Central memory CD8-positive, alpha-beta T cell (primary cell): ENCODE results near the gene ULK4.

Experiments
- ATAC-seq: fragments of 150-1000 bp; cut with Tn5 transposase; replicated peaks from 2 replicates; pipeline ENCODE4 v1.10.0; 2022; ENCODE audit warnings: mild to moderate bottlenecking, moderate FRiP score, moderate number of reproducible peaks; ENCODE audit not compliant: poor library complexity, severe bottlenecking; ENCODE audit errors: extremely low read depth
- DNase-seq, 2 donors: peaks; one replicate each; pipeline ENCODE4 v3.0.0; 2021; ENCODE audit warnings: low spot score in 2 of 2
- H3K27ac Mint-ChIP-seq: one replicate; pipeline ENCODE4 v1.8.0; 2022; ENCODE audit warnings: low read depth, mild to moderate bottlenecking, moderate library complexity, mixed read lengths
- H3K27me3 Mint-ChIP-seq: one replicate; pipeline ENCODE4 v1.8.0; 2022; ENCODE audit warnings: mixed read lengths
- H3K36me3 Mint-ChIP-seq: one replicate; pipeline ENCODE4 v1.8.0; 2022; ENCODE audit warnings: mild to moderate bottlenecking, moderate library complexity, mixed read lengths; ENCODE audit not compliant: insufficient read depth
- H3K4me1 Mint-ChIP-seq: one replicate; pipeline ENCODE4 v1.8.0; 2022; ENCODE audit warnings: mixed read lengths
- H3K4me3 Mint-ChIP-seq: one replicate; pipeline ENCODE4 v1.8.0; 2022; ENCODE audit warnings: mild to moderate bottlenecking, moderate library complexity, mixed read lengths
- H3K9me3 Mint-ChIP-seq: one replicate; pipeline ENCODE4 v1.8.0; 2022; ENCODE audit warnings: mixed read lengths

The ULK4 gene

DNA sequence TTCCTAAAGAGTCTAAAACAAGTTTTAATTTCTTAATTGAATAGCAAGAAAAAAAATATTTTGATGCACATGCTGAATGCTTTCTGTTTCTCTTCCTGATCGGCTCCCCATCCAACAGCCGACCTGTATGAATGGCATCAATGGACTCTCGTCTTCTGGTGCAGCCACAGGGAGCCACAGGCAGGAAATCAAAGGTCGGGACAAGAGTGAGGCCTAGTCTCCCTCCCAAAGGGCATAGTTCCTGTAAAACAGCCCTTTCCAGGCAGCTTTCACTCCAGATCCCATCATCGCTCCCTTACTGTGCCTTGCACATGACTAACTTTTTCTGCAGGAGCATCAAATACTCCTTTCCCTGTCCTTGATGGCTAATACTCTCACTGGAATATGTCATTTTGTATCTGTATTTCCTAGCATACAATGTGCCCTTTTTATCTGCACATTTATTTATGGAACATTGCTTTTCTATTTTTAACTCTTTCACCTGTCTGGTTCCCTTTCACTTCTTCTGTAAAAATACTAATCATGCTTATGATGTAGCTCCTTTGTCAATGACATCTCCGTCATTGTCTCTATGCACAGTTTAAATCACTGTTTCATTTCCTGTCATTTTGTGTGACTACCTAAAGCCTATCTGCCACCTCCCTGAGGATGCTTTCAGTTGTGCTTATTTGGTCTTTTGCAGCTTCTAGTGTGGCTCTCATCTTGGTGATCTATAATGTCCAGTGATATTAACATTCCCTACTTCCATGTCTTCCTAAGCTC lies 436.4 kb downstream of the ULK4 start:
- Mint-ChIP-seq H3K4me1 (no peaks in the 10 kb centered on the region), H3K27me3 (no peaks in the 10 kb centered on the region), H3K4me3 (no peak overlapping the region), H3K9me3 (no peaks in the 10 kb centered on the region), H3K27ac (no peak overlapping the region), H3K36me3 (no peaks in the 10 kb centered on the region)
- DNase-seq = no peak
- ATAC-seq = no peak

GRCh38 chr3:41523897-41524296 lies 438.0 kb downstream of the ULK4 start:
- ATAC-seq = no peak
- Mint-ChIP-seq H3K27me3 (no peaks in the 10 kb centered on the region), H3K36me3 (no peaks in the 10 kb centered on the region), H3K4me1 (no peaks in the 10 kb centered on the region), H3K4me3 (no peak overlapping the region), H3K9me3 (no peaks in the 10 kb centered on the region), H3K27ac (no peak overlapping the region)
- no peak for DNase-seq

DNA sequence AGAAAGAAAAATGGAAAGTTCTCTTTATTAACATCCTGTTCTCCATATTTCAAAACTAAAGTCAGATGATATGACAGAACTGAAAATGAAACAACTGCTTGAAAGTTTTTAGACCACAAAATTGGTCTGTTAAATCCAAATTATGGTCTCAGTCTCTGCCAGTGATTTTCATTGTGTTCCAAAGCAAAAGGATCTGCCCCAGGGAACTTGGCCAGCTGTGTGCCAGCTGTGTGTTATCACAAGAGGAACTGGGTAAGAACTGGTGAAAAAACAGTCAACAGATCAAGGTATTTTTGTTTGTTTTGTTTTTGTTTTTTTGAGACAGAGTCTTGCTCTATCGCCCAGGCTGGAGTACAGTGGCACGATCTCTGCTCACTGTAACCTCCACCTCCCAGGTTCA lies 439.3 kb downstream of the ULK4 start:
- DNase-seq (no peak), ATAC-seq (no peak)
- no peak overlapping the region for H3K27ac Mint-ChIP-seq
- H3K27me3 Mint-ChIP-seq = no peaks in the 10 kb centered on the region
- no peaks in the 10 kb centered on the region for H3K4me1 Mint-ChIP-seq
- no peaks in the 10 kb centered on the region for H3K36me3 Mint-ChIP-seq
- no peaks in the 10 kb centered on the region for H3K9me3 Mint-ChIP-seq
- no peak overlapping the region for H3K4me3 Mint-ChIP-seq

GRCh38 chr3:41521010-41521655 lies 440.8 kb downstream of the ULK4 start:
- no peak overlapping the region for H3K4me3 Mint-ChIP-seq
- ATAC-seq = no peak
- H3K27ac Mint-ChIP-seq = no peak overlapping the region
- no peak for DNase-seq
- peaks cover 5% of the 10 kb centered on the region for H3K9me3 Mint-ChIP-seq
- H3K36me3 Mint-ChIP-seq = no peaks in the 10 kb centered on the region
- H3K4me1 Mint-ChIP-seq = no peaks in the 10 kb centered on the region
- H3K27me3 Mint-ChIP-seq = no peaks in the 10 kb centered on the region

GRCh38 chr3:41519746-41520145 lies 442.2 kb downstream of the ULK4 start:
- DNase-seq (no peak), ATAC-seq (no peak)
- no peak overlapping the region for H3K4me3 Mint-ChIP-seq
- H3K4me1 Mint-ChIP-seq = no peaks in the 10 kb centered on the region
- peaks cover 5% of the 10 kb centered on the region for H3K9me3 Mint-ChIP-seq
- H3K36me3 Mint-ChIP-seq = no peaks in the 10 kb centered on the region
- no peaks in the 10 kb centered on the region for H3K27me3 Mint-ChIP-seq
- H3K27ac Mint-ChIP-seq = no peak overlapping the region

DNA sequence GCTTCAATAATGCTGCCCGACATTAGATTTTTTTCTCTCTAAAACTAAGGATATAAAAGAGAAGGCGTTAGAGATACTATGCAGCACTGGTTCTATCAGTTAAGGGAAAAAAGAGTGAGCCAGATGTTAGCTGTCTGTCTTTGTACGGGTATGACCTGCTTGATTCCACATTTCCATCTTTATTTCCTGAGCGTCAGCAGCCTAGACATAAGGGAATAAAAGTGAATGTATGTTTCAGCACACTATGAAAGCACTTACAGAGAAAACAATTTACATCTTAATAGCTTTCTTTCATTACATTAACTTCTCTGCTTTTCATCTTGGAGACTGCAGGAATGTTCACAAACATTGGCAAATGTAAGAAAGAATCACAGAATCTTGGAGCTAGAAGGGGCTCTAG lies 443.3 kb downstream of the ULK4 start:
- Mint-ChIP-seq H3K27me3 (no peaks in the 10 kb centered on the region), H3K4me3 (no peak overlapping the region), H3K27ac (no peak overlapping the region), H3K9me3 (peaks cover 5% of the 10 kb centered on the region), H3K4me1 (no peaks in the 10 kb centered on the region), H3K36me3 (no peaks in the 10 kb centered on the region)
- DNase-seq (no peak), ATAC-seq (no peak)

DNA sequence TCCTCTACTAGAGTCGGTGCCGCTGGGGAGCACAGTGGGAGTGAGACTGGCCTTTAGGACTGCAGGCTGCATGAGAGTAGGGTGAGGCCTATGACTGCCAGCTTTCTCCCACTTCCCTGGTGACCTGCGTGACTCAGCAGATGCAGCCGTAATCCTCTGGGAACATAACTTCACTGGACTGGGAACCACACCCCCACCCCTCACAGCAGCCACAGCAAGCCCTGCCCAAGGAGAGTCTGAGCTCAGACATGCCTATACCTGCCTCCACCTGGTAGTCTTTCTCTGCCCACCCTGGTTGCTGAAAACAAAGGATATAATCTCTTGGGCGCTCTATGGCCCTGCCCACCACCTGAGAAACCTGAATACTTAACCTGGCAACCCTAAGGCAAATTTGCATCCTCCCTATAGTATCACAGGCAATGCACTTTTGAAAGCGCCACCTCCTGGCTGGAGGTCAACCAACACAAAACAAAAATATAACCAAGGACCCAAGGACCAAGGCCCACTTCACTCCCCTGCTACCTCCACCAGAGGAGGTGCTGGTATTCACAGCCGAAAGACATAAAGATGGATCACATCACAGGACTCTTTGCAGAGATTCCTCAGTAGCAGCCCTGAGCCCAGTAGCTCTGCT lies 453.7 kb downstream of the ULK4 start:
- DNase-seq (no peak), ATAC-seq (no peak)
- H3K27ac Mint-ChIP-seq = no peak overlapping the region
- H3K4me1 Mint-ChIP-seq = no peaks in the 10 kb centered on the region
- no peaks in the 10 kb centered on the region for H3K36me3 Mint-ChIP-seq
- no peak overlapping the region for H3K4me3 Mint-ChIP-seq
- peaks cover 32% of the 10 kb centered on the region for H3K9me3 Mint-ChIP-seq
- no peaks in the 10 kb centered on the region for H3K27me3 Mint-ChIP-seq

GRCh38 chr3:41507336-41508062 lies 454.4 kb downstream of the ULK4 start:
- Mint-ChIP-seq H3K36me3 (no peaks in the 10 kb centered on the region), H3K27me3 (no peaks in the 10 kb centered on the region), H3K4me1 (no peaks in the 10 kb centered on the region), H3K4me3 (no peak overlapping the region), H3K27ac (no peak overlapping the region), H3K9me3 (peaks cover 26% of the 10 kb centered on the region)
- ATAC-seq (no peak), DNase-seq (no peak)

GRCh38 chr3:41503998-41504623 lies 457.8 kb downstream of the ULK4 start:
- Mint-ChIP-seq H3K4me1 (no peaks in the 10 kb centered on the region), H3K27ac (no peak overlapping the region), H3K27me3 (no peaks in the 10 kb centered on the region), H3K36me3 (no peaks in the 10 kb centered on the region), H3K9me3 (peaks cover 10% of the 10 kb centered on the region), H3K4me3 (no peak overlapping the region)
- DNase-seq (no peak), ATAC-seq (no peak)

DNA sequence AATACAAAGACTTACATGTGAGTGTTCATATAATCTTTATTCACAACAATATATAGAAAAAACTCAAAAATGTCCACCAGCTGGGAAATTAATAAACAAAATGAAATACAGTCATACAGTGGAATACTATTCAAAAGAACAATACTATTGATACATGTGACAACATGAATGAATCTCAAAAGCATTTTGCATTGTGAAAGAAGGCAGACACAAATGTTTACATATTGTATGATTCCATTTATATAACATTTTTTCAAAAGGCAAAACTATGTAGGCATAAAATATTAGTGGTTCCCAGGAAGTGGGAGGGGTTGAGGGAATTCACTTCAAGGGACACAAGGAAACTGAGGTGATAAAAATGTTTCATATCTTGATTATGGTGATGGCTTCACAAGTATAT lies 459.4 kb downstream of the ULK4 start:
- Mint-ChIP-seq H3K4me1 (no peaks in the 10 kb centered on the region), H3K36me3 (no peaks in the 10 kb centered on the region), H3K27ac (no peak overlapping the region), H3K27me3 (no peaks in the 10 kb centered on the region), H3K9me3 (no peaks in the 10 kb centered on the region), H3K4me3 (no peak overlapping the region)
- ATAC-seq (no peak), DNase-seq (no peak)

DNA sequence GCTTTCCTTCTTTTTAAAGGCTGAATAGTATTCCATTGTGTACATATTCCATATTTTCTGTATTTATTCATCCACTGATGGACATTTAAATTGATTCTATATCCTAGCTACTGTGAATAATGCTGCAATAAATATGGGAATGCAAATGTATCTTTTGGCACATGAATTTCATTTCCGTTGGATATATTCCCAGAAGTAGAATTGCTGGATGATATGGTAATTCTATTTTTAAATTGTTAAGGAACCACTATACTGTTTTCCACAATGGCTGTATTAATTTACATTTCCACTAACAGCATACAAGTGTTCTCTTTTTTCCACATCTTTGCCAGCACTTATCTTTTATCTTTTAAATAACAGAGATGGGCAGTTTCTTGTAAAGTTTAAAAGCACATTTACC lies 459.9 kb downstream of the ULK4 start:
- no peaks in the 10 kb centered on the region for H3K4me1 Mint-ChIP-seq

GRCh38 chr3:41498847-41499246 lies 463.1 kb downstream of the ULK4 start:
- H3K9me3 Mint-ChIP-seq = no peaks in the 10 kb centered on the region
- no peaks in the 10 kb centered on the region for H3K36me3 Mint-ChIP-seq
- H3K4me3 Mint-ChIP-seq = no peak overlapping the region
- H3K4me1 Mint-ChIP-seq = no peaks in the 10 kb centered on the region
- ATAC-seq (no peak), DNase-seq (no peak)
- no peaks in the 10 kb centered on the region for H3K27me3 Mint-ChIP-seq
- H3K27ac Mint-ChIP-seq = no peak overlapping the region

More for the DNA sequence above, 459.9 kb downstream of the ULK4 start:
- H3K4me3 Mint-ChIP-seq = no peak overlapping the region
- ATAC-seq (no peak), DNase-seq (no peak)
- H3K27ac Mint-ChIP-seq = no peak overlapping the region
- H3K36me3 Mint-ChIP-seq = no peaks in the 10 kb centered on the region
- no peaks in the 10 kb centered on the region for H3K9me3 Mint-ChIP-seq
- H3K27me3 Mint-ChIP-seq = no peaks in the 10 kb centered on the region
